H1 (cell line): Measurements from ENCODE around the gene SLC1A5. TPM values are rescaled to one million over a fixed set of nuclear protein-coding genes. Genes with fewer than 3 reads are reported as not detected.
A peak's percentile ranks its signal among the peaks of the same experiment; 100 is the strongest.

ENCODE experiments used
- CTCF ChIA-PET: fragments of 300-600 bp; sonication (Branson Sonifier 250); formaldehyde crosslinking; loops from one replicate; lab custom pipeline; 2021; ENCODE audit not compliant: partially characterized antibody; lab: Charles Lee
- POLR2A ChIA-PET: fragments of 300-600 bp; sonication (Branson Sonifier 250); formaldehyde crosslinking; loops from one replicate; lab custom pipeline; 2021; ENCODE audit warnings: inconsistent platforms; ENCODE audit not compliant: partially characterized antibody; lab: Charles Lee
- DNase-seq, 2 experiments: peaks; one replicate each; pipeline versions ENCODE4 v3.0.0 to v3.0.0-alpha.2; 2010 to 2022; ENCODE audit warnings: low spot score in 2 of 2, low read depth in 1 of 2, mixed read lengths in 1 of 2
- FAIRE-seq: peaks from 2 replicates; lab custom pipeline; 2011; peaks lifted over from hg19 to GRCh38; lab: Jason Lieb, UNC
- H2AFZ ChIP-seq: 2 replicates; pipeline ENCODE4 v1.8.1; 2012; ENCODE audit warnings: low read length, inconsistent platforms
- H2AK5ac ChIP-seq: 2 replicates; pipeline ENCODE4 v1.6.1; 2013; ENCODE audit warnings: low read depth, low read length
- H2BK120ac ChIP-seq: replicated peaks from 2 replicates; pipeline ENCODE3; 2013; ENCODE audit warnings: low read depth, low read length, inconsistent platforms
- H2BK12ac ChIP-seq: 2 replicates; pipeline ENCODE4 v1.6.1; 2013; ENCODE audit warnings: low read depth, low read length
- H2BK15ac ChIP-seq: 2 replicates; pipeline ENCODE4 v1.6.1; 2013; ENCODE audit warnings: low read length
- H2BK20ac ChIP-seq: 2 replicates; pipeline ENCODE4 v1.6.1; 2013; ENCODE audit warnings: low read length
- H2BK5ac ChIP-seq: 2 replicates; pipeline ENCODE4 v1.6.1; 2013; ENCODE audit warnings: low read depth, low read length
- H3K14ac ChIP-seq: 2 replicates; pipeline ENCODE4 v1.6.1; 2013; ENCODE audit warnings: inconsistent platforms; ENCODE audit not compliant: insufficient read length
- H3K18ac ChIP-seq: 2 replicates; pipeline ENCODE4 v1.6.1; 2013; ENCODE audit warnings: low read length; ENCODE audit errors: extremely low read depth
- H3K23ac ChIP-seq: 2 replicates; pipeline ENCODE4 v1.6.1; 2013; ENCODE audit warnings: inconsistent platforms; ENCODE audit not compliant: insufficient read length
- H3K23me2 ChIP-seq: 2 replicates; pipeline ENCODE4 v1.6.1; 2013; ENCODE audit warnings: low read depth, low read length
- H3K27ac ChIP-seq: 2 replicates; pipeline ENCODE4 v1.6.1; 2011; ENCODE audit warnings: low read depth, low read length, inconsistent platforms
- H3K27me3 ChIP-seq, 4 experiments: replicated peaks in 1 of 4; 1 replicate in 1 of 4; 2 replicates in 3 of 4; pipeline versions ENCODE4 v1.6.1 to v1.8.1; 2011 to 2013; ENCODE audit warnings: low read length in 3 of 4, mild to moderate bottlenecking in 3 of 4, inconsistent platforms in 2 of 4, mixed read lengths in 2 of 4, moderate library complexity in 1 of 4; ENCODE audit not compliant: control insufficient read depth in 3 of 4, insufficient read depth in 3 of 4; ENCODE audit errors: extremely low read depth in 1 of 4
- H3K36me3 ChIP-seq, 4 experiments: 2 replicates each; pipeline versions ENCODE4 v1.6.1 to v1.8.1; 2011 to 2013; ENCODE audit warnings: mild to moderate bottlenecking in 4 of 4, low read length in 3 of 4, moderate library complexity in 2 of 4, control low read depth in 1 of 4, inconsistent platforms in 1 of 4; ENCODE audit not compliant: insufficient read depth in 4 of 4, control insufficient read depth in 2 of 4
- H3K4ac ChIP-seq: replicated peaks from 2 replicates; pipeline ENCODE3; 2013; ENCODE audit warnings: low read length, low read depth, mixed read lengths, inconsistent platforms; ENCODE audit not compliant: insufficient read length
- H3K4me1 ChIP-seq, 4 experiments: replicated peaks in 1 of 4; 1 replicate in 1 of 4; 2 replicates in 3 of 4; pipeline versions ENCODE4 v1.6.1 to v1.8.1; 2011 to 2013; ENCODE audit warnings: low read length in 3 of 4, inconsistent platforms in 2 of 4, mixed read lengths in 1 of 4; ENCODE audit not compliant: insufficient read depth in 4 of 4, control insufficient read depth in 3 of 4
- H3K4me2 ChIP-seq, 2 experiments: 2 replicates each; pipeline versions ENCODE4 v1.6.1 to v1.8.1; 2011 to 2013; ENCODE audit warnings: low read depth in 2 of 2, low read length in 2 of 2, control low read depth in 1 of 2, inconsistent platforms in 1 of 2, mild to moderate bottlenecking in 1 of 2; ENCODE audit not compliant: insufficient read depth in 1 of 2
- H3K4me3 ChIP-seq, 4 experiments: fragments of 200-600, 300-600 bp in 1 of 4; sonication (generic), shearing (Covaris generic), sonication (Bioruptor Twin) in 1 of 4; 2 replicates each; pipeline versions ENCODE4 v1.5.1 to v1.8.1; 2011 to 2016; ENCODE audit warnings: low read length in 4 of 4, low read depth in 3 of 4, control low read depth in 2 of 4, inconsistent platforms in 2 of 4, mild to moderate bottlenecking in 2 of 4, mixed read lengths in 1 of 4, moderate library complexity in 1 of 4; ENCODE audit not compliant: insufficient read depth in 2 of 4; ENCODE audit errors: extremely low read depth in 1 of 4
- H3K56ac ChIP-seq: replicated peaks from 2 replicates; pipeline ENCODE3; 2013; ENCODE audit warnings: low read depth, mild to moderate bottlenecking, mixed read lengths, low read length, inconsistent platforms; ENCODE audit not compliant: insufficient read length
- H3K79me1 ChIP-seq: 2 replicates; pipeline ENCODE4 v1.6.1; 2013; ENCODE audit warnings: low read depth, low read length, control low read depth
- H3K79me2 ChIP-seq, 2 experiments: 2 replicates each; pipeline versions ENCODE4 v1.6.1 to v1.8.1; 2012 to 2013; ENCODE audit warnings: low read length in 2 of 2, mild to moderate bottlenecking in 2 of 2, inconsistent platforms in 1 of 2; ENCODE audit not compliant: insufficient read depth in 2 of 2, control insufficient read depth in 1 of 2
- H3K9ac ChIP-seq, 4 experiments: replicated peaks in 1 of 4; 1 replicate in 1 of 4; 2 replicates in 3 of 4; pipeline versions ENCODE4 v1.6.1 to v1.8.1; 2011 to 2013; ENCODE audit warnings: low read depth in 3 of 4, low read length in 3 of 4, control low read depth in 2 of 4, mild to moderate bottlenecking in 2 of 4, moderate library complexity in 2 of 4, inconsistent platforms in 1 of 4; ENCODE audit errors: extremely low read depth in 1 of 4
- H3K9me3 ChIP-seq, 2 experiments: 2 replicates each; pipeline versions ENCODE4 v1.6.1 to v1.8.1; 2012 to 2013; ENCODE audit warnings: mild to moderate bottlenecking in 2 of 2, moderate library complexity in 2 of 2, control low read depth in 1 of 2, inconsistent platforms in 1 of 2, low read depth in 1 of 2, low read length in 1 of 2, mixed read lengths in 1 of 2; ENCODE audit not compliant: insufficient read depth in 2 of 2
- H4K20me1 ChIP-seq, 2 experiments: replicated peaks in 1 of 2; 2 replicates each; pipeline versions ENCODE3 to v1.8.1; 2011 to 2013; ENCODE audit warnings: inconsistent platforms in 2 of 2, low read length in 2 of 2, mild to moderate bottlenecking in 1 of 2; ENCODE audit not compliant: insufficient read depth in 2 of 2, control insufficient read depth in 1 of 2
- H4K5ac ChIP-seq: 2 replicates; pipeline ENCODE4 v1.6.1; 2013; ENCODE audit warnings: low read length, low read depth, mixed read lengths, inconsistent platforms; ENCODE audit not compliant: insufficient read length
- H4K8ac ChIP-seq: 2 replicates; pipeline ENCODE4 v1.8.0; 2013; ENCODE audit warnings: mild to moderate bottlenecking, moderate library complexity, low read length, inconsistent platforms; ENCODE audit not compliant: insufficient read depth; ENCODE audit errors: extremely low read depth
- H4K91ac ChIP-seq: replicated peaks from 2 replicates; pipeline ENCODE3; 2013; ENCODE audit warnings: low read length, mixed read lengths, inconsistent platforms; ENCODE audit not compliant: insufficient read length
- CEBPB ChIP-seq: IDR thresholded peaks from 2 replicates; pipeline ENCODE4 v1.6.1; 2012; ENCODE audit warnings: low read depth, low read length
- CHD1 ChIP-seq: IDR thresholded peaks from 2 replicates; pipeline ENCODE4 v1.6.1; 2012; ENCODE audit warnings: low read depth, low read length, improper control_type of control experiment
- JUN ChIP-seq: IDR thresholded peaks from 2 replicates; pipeline ENCODE4 v1.6.1; 2011; ENCODE audit warnings: low read depth, mild to moderate bottlenecking, improper control_type of control experiment, low read length
- KDM5A ChIP-seq: fragments of 200-600 bp; IDR thresholded peaks from 2 replicates; pipeline ENCODE4 v1.7.1; 2012; ENCODE audit warnings: mild to moderate bottlenecking, low read length, inconsistent platforms, mixed read lengths
- MAFK ChIP-seq: IDR thresholded peaks from 2 replicates; pipeline ENCODE4 v1.6.1; 2012; ENCODE audit warnings: low read depth, mild to moderate bottlenecking, improper control_type of control experiment, low read length
- MAX ChIP-seq: IDR thresholded peaks from 2 replicates; pipeline ENCODE4 v1.6.1; 2012; ENCODE audit warnings: inconsistent platforms
- PHF8 ChIP-seq: fragments of 200-600 bp; sonication (generic); conservative IDR thresholded peaks from 2 replicates; pipeline ENCODE4 v1.7.1; 2012; ENCODE audit warnings: low read depth, mild to moderate bottlenecking, inconsistent platforms, low read length, moderate library complexity
- POLR2A ChIP-seq, 2 experiments: IDR thresholded peaks; 1 replicate in 1 of 2; 2 replicates in 1 of 2; pipeline ENCODE4 v1.6.1; 2011; ENCODE audit warnings: low read depth in 2 of 2, low read length in 2 of 2, mild to moderate bottlenecking in 2 of 2; ENCODE audit errors: control extremely low read depth in 1 of 2
- POLR2AphosphoS5 ChIP-seq: IDR thresholded peaks from 2 replicates; pipeline ENCODE4 v1.6.1; 2011; ENCODE audit warnings: low read depth, low read length
- SAP30 ChIP-seq: fragments of 300-600 bp; sonication (generic); IDR thresholded peaks from 2 replicates; pipeline ENCODE4 v1.7.1; 2012; ENCODE audit warnings: low read length, moderate library complexity, mild to moderate bottlenecking, inconsistent platforms; ENCODE audit not compliant: insufficient read depth, insufficient replicate concordance
- SIX5 ChIP-seq: IDR thresholded peaks from 2 replicates; pipeline ENCODE4 v1.6.1; 2011; ENCODE audit warnings: mild to moderate bottlenecking, low read depth, low read length
- TBP ChIP-seq: IDR thresholded peaks from 2 replicates; pipeline ENCODE4 v1.6.1; 2011; ENCODE audit warnings: low read depth, low read length, improper control_type of control experiment
- YY1 ChIP-seq: IDR thresholded peaks from 2 replicates; pipeline ENCODE4 v1.6.1; 2011; ENCODE audit warnings: low read depth, mild to moderate bottlenecking, low read length
- WGBS, 2 experiments: shearing (Covaris generic) in 1 of 2; methylation state at CpG; one replicate each; pipeline versions ENCODE4 v1.1.6 to v1.1.7; 2013 to 2015; ENCODE audit warnings: low lambda C conversion rate in 2 of 2, mixed read lengths in 2 of 2, inconsistent platforms in 1 of 2, low coverage in 1 of 2, missing lambda C conversion rate in 1 of 2; ENCODE audit not compliant: insufficient replicate concordance in 2 of 2, insufficient coverage in 1 of 2, insufficient read length in 1 of 2; ENCODE audit errors: extremely low coverage in 1 of 2, missing lambda C conversion rate in 1 of 2; 5-methylcytosine and 5-hydroxymethylcytosine counted together
- polyA plus RNA-seq, 7 experiments: library from polyadenylated mRNA; depleted of rRNA in 3 of 7; stranded (reverse) in 5 of 7; unstranded in 2 of 7; fragments of >200 nt in 5 of 7; fragments of 200-250 nt in 2 of 7; gene quantifications; 1 replicate in 5 of 7; 2 replicates in 1 of 7; 4 replicates in 1 of 7; pipeline versions ENCODE4 v1.2.1 to v1.2.3, GENCODE V29; 2011 to 2013; ENCODE audit warnings: missing spikeins in 2 of 7, mixed read lengths in 2 of 7
- total RNA-seq: library from RNA; stranded (reverse); fragmentation: NEBNext Ultra II Directional; extraction: Animal tissue kit (Norgen Biotek cat#: 25700); gene quantifications from 2 replicates; pipeline ENCODE4 v1.2.1, GENCODE V29; 2021
- TF ChIP-seq, protein P1 (sequence below): IDR thresholded peaks from 2 replicates; pipeline ENCODE4 v1.6.1; 2011; ENCODE audit warnings: low read length, improper control_type of control experiment

SLC1A5 gene
- total and polyA plus RNA-seq, 2 of the 8 experiments (the other 6 are each of a cell fraction or from before 2014, with no cell fraction given): 291 to 351 TPM

DNA sequence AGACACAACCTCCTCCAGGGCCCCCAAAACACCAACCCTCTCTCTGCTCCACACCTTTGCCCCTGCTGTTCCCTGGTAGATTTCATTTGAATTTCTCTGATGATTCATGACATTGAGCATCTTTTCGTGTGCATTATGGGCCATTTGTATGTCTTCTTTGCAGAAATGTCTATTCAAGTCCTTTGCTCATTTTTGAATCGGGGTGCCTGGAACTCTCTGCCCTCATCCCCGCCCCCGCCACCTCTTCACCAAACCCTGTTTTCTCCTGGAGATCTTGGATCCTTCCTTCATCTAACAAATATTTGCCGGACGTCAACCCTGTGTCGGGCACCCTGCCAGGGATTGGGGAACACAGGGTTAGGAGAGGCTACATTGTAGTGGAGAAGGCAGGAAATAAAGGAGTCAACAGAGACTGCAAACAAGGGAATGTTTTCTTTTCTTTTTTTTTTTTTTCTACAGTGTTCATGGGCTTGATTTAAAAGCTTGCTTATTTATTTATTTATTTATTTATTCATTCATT is 25.5 kb upstream of the SLC1A5 start:
- H2BK20ac ChIP-seq: no peak overlapping the region
- TF ChIP-seq POLR2AphosphoS5: no peak
- no peak for TF ChIP-seq JUN
- TF ChIP-seq TBP: no peak
- no peak for TF ChIP-seq POLR2A (IDR thresholded peaks at IDR 0.05; ENCODE audit: control extremely low read depth in 1 of 2, low read depth in 2 of 2, low read length in 2 of 2)
- TF ChIP-seq YY1: no peak
- no peak for TF ChIP-seq CEBPB
- TF ChIP-seq SAP30: no peak
- TF ChIP-seq PHF8: no peak
- TF ChIP-seq, protein P1, sequence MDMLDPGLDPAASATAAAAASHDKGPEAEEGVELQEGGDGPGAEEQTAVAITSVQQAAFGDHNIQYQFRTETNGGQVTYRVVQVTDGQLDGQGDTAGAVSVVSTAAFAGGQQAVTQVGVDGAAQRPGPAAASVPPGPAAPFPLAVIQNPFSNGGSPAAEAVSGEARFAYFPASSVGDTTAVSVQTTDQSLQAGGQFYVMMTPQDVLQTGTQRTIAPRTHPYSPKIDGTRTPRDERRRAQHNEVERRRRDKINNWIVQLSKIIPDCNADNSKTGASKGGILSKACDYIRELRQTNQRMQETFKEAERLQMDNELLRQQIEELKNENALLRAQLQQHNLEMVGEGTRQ: no peak
- TF ChIP-seq MAX: no peak
- no peak for TF ChIP-seq SIX5
- no peak for TF ChIP-seq KDM5A
- no peak for TF ChIP-seq CHD1
- TF ChIP-seq MAFK: no peak

More for the DNA sequence above, 25.5 kb upstream of the SLC1A5 start:
- H2BK5ac ChIP-seq: no peak overlapping the region
- no peak overlapping the region for H3K14ac ChIP-seq
- no peak overlapping the region for H4K8ac ChIP-seq
- no peaks in the 10 kb centered on the region for H3K27me3 ChIP-seq
- H3K18ac ChIP-seq: no peak overlapping the region
- H3K79me1 ChIP-seq: no peaks in the 10 kb centered on the region
- no peaks in the 10 kb centered on the region for H4K20me1 ChIP-seq
- H3K4me1 ChIP-seq: peaks cover 0 to 4% (median 1%) of the 10 kb centered on the region in 4 experiments; a peak in 1 of 7 replicates
- no peak overlapping the region for H3K23ac ChIP-seq
- H2BK120ac ChIP-seq: no peak overlapping the region
- H2BK12ac ChIP-seq: no peak overlapping the region
- no peak overlapping the region for H3K4me2 ChIP-seq
- FAIRE-seq: no peak
- no peak for DNase-seq
- H2AFZ ChIP-seq: 0 out of 2 replicates have a peak overlapping the region, but pooled peaks have one; percentile 70
- H4K91ac ChIP-seq: no peak overlapping the region
- H2AK5ac ChIP-seq: no peak overlapping the region
- no peak overlapping the region for H3K4ac ChIP-seq
- H3K79me2 ChIP-seq: no peaks in the 10 kb centered on the region
- WGBS, 2 experiments: 83% methylated on average over 7 of the region's 7 CpGs; no CpG with 5 or more reads in 1 of the 2 experiments
- H3K56ac ChIP-seq: no peak overlapping the region
- no peak overlapping the region for H3K4me3 ChIP-seq
- H3K36me3 ChIP-seq: no peaks in the 10 kb centered on the region
- H3K23me2 ChIP-seq: no peaks in the 10 kb centered on the region; the same call in 1 of the 2 replicates
- H3K27ac ChIP-seq: no peak overlapping the region
- no peaks in the 10 kb centered on the region for H3K9me3 ChIP-seq
- CTCF ChIA-PET: interaction anchor here (1.4 to 2.0 kb wide), 2 partner anchors 34 to 47 kb away, joined by 5 read pairs; no protein-coding TSS in a partner anchor
- POLR2A ChIA-PET: interaction anchor here (0.6 to 4.0 kb wide), 5 partner anchors 9 to 492 kb away, joined by 3 to 15 read pairs (median 13); partner anchors contain the start of gene SLC1A5
- no peak overlapping the region for H4K5ac ChIP-seq
- H2BK15ac ChIP-seq: no peak overlapping the region
- no peak overlapping the region for H3K9ac ChIP-seq
